Heart left ventricle (tissue), 13 donors: ENCODE measurements around the gene TRPM3.

Source experiments
- CTCF ChIP-seq, 12 donors: fragments of 200-600 bp; sonication (generic) in 4 of 12; IDR thresholded peaks; one replicate each; pipeline versions ENCODE4 v1.5.0 to v1.8.0; 2018 to 2022; ENCODE audit warnings: antibody characterized with exemption in 12 of 12, mild to moderate bottlenecking in 5 of 12
- POLR2A ChIP-seq, 2 donors: fragments of 450-650 bp; IDR thresholded peaks; one replicate each; pipeline ENCODE4 v1.6.1; 2017; ENCODE audit warnings: antibody characterized with exemption in 2 of 2, mild to moderate bottlenecking in 2 of 2, moderate library complexity in 2 of 2
- donor health status: ischemic (EF 13 %, LVEDD 7.1; RV severe dilation, severe dysfunction).
- donor health status: DM: no; HTN: yes; CAD: no.
- donor health status: DM: no; HTN: no; CAD: no.
- donor health status: ischemic (EF 25% LVEDD 6.9; RV normal size, moderate dysfunction).
- donor health status: ischemic (EF 25% LVEDD 5.7; RV mildly dilated, moderate dysfunction).
- donor health status: ischemic (EF 35%, LVEDD 5.7; RV mildly dilated, moderate dysfunction).
- donor health status: nonischemic (EF 11% LVEDD 7.7; RV severe dilation, severe dysfunction).
- donor health status: DM: yes; HTN: yes; CAD: no.
- donor health status: PGD.
- donor health status: ischemic (EF 29% LVEDD 5.4; RV normal size, mild dysfunction).
- donor health status: nonischemic (EF 23%, LVEDD 6.1; RV moderate dilation, normal function).

- TF ChIP-seq CTCF (IDR thresholded peaks at IDR 0.05) (no peak), POLR2A (IDR thresholded peaks at IDR 0.05) (no peak)
Observed at GRCh38 chr9:70504834-70505233, 616.6 kb downstream of the TRPM3 start.
